Activated naive CD4-positive, alpha-beta T cell treated with anti-CD3 and anti-CD28 coated beads, Interleukin-2, amount 50 U/mL, for 72 hours (primary cell): ENCODE measurements around the gene NXN. TPM values are rescaled to one million over a fixed set of nuclear protein-coding genes. Genes with fewer than 3 reads are reported as not detected.
"Not testable (repeated sequence)": the region's sequence is repeated elsewhere in the genome, so short reads cannot be mapped to it uniquely, and the experiment has no call there.

Source experiments
- ATAC-seq, 2 donors: fragments of 150-1000 bp; cut with Tn5 transposase; 2 replicates each; pipeline ENCODE4 v1.10.0; 2021; ENCODE audit warnings: mild to moderate bottlenecking in 2 of 2, moderate library complexity in 2 of 2
- DNase-seq, 2 donors: peaks; one replicate each; pipeline ENCODE4 v3.0.0; 2021 to 2022; ENCODE audit warnings: low spot score in 2 of 2
- H3K27ac Mint-ChIP-seq, 2 donors: one replicate each; pipeline ENCODE4 v1.8.0; 2022; ENCODE audit warnings: mild to moderate bottlenecking in 2 of 2, mixed read lengths in 2 of 2
- H3K36me3 Mint-ChIP-seq, 2 donors: one replicate each; pipeline ENCODE4 v1.8.0; 2022; ENCODE audit warnings: mixed read lengths in 2 of 2
- H3K9me3 Mint-ChIP-seq, 2 donors: one replicate each; pipeline ENCODE4 v1.8.0; 2022; ENCODE audit warnings: mixed read lengths in 2 of 2
- total RNA-seq, 2 donors: library from RNA; stranded (reverse); gene quantifications; one replicate each; pipeline ENCODE4 v1.2.3, GENCODE V29; 2022

The NXN gene
- total RNA-seq, 2 donors from 2014 or later, result 0.39 to 0.80 TPM

DNA sequence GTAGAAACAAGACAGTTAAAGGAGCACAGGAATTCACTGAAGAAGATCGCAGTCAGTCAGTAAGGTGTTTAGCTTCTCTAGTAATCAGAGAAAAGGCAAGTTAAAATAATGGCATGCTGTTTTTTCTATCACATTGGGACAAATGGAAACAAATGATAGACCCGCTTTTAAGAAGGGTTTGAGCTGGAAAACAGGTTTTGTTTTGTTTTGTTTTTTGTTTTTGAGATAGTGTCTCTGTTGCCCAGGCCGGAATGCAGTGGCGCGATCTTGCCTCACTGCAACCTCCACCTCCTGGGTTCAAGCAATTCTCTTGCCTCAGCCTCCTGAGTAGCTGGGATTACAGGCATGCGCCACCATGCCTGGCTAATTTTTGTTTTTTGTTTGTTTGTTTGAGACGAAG, 193.7 kb downstream of the NXN start:
- H3K36me3 Mint-ChIP-seq, result peaks cover 21 to 28% of the 10 kb centered on the region in 2 donors
- not testable (repeated sequence) for H3K27ac Mint-ChIP-seq, DNase-seq, ATAC-seq, H3K9me3 Mint-ChIP-seq

DNA sequence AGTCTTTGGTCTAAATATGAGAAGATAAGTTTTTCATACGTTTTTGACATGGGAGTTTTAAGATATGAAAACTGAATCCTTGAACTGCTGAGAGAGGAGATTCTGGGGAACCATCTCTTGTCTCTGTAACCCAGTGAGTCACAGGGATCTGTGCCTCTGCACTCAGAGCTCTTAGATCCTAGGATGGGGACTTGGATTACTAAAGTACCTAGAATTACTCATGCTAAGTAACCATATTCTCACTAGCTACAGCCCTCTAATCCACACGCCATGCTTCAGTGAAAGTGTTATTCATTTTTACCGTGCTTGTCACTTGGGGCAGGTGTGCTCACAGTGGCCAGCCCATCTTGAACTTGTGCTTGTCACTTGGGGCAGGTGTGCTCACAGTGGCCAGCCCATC, 195.4 kb downstream of the NXN start:
- ATAC-seq, result peak; percentile 63 to 70
- peak overlapping the region in 1 of 2 donors; percentile 8 for H3K27ac Mint-ChIP-seq
- DNase-seq, result no peak
- peaks cover 20% of the 10 kb centered on the region in 2 donors for H3K36me3 Mint-ChIP-seq
- no peaks in the 10 kb centered on the region for H3K9me3 Mint-ChIP-seq

DNA sequence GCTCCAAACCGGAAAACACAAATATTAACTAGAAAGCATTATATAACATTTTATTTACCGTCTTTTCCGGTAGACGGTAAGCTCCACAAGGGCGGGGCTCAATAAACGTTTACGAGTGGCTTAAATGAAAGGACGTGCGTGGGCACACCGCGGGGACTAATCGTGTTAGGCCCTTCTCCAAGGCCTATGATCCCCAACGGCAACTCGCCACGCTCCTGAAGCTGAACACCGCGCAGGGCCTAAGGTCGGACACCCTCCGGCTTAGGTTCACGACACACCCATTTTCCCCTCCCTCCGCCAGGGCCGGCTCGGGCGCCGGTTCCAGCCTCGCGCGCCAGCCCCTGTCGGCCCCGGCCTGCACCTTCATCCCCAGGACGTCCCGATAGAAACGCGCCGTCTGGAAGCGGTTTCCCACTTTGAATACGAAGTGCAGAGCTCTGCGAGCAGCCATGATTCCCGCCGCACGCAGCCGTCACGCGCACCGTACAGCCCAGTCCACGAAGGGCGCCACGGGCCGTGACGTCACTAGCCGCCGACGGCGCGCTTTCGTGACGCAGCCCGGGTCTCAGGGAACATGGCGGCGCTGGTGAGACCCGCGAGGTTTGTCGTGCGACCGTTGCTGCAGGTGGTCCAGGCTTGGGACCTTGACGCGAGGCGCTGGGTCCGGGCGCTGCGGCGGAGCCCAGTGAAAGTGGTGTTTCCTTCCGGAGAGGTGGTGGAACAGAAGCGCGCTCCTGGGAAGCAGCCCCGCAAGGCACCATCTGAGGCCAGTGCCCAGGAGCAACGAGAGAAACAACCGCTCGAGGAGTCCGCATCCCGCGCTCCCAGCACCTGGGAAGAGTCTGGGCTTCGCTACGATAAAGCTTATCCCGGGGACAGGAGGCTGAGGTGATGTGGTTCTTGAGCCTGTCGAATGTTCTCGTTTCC, 197.5 kb downstream of the NXN start, which contains the start of the genes GLOD4 and MRM3:
Gene GLOD4 (minus strand): TSS at position 476 of the 927 bp plus-strand sequence. CDS start 25 bp downstream, at position 451.
Gene MRM3 (plus strand): TSS at position 549 of the 927 bp plus-strand sequence. CDS start 26 bp downstream, at position 575.
- DNase-seq (peak; percentile 95 to 97), ATAC-seq (peak; percentile 92 to 94)
- peak within 1 kb of the TSS; percentile 93 to 95 for H3K27ac Mint-ChIP-seq
- H3K9me3 Mint-ChIP-seq, result no peaks in the 10 kb centered on the region
- H3K36me3 Mint-ChIP-seq, result peaks cover 20 to 25% of the 10 kb centered on the region in 2 donors

DNA sequence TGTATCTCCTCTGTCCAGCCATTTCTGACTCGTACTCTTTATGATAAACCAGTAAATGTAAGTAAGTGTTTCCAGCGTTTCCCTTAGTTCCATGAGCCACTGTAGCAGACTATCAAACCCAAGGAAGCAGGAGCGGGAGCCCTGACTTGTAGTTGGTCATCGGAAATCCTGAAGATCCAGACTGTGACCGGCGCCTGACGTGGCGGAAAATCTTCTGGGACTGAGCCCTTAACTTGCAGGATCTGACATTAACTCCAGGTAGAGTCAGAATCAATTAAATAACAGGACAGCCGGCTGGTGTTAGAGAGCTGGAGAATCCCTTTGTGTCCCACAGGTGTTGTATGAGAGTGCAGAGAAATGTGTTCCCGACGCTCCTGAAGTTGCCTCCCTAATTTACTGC, 201.5 kb downstream of the NXN start:
- peaks cover 21 to 24% of the 10 kb centered on the region in 2 donors for H3K36me3 Mint-ChIP-seq

DNA sequence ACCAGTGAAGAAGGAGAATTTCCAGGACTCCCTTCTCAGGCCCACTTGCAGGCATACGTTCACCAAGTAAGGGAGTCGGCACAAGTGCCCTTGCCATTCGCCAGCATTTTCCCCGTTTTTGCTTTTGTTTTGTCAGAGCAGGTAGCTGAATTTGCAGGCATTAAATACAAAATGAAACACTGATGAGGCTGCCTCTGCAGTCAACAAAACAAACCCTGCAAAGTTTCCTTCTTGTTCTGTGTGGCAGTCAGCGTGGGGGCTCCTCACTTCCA, 205.3 kb downstream of the NXN start:
- DNase-seq, result no peak
- peak overlapping the region in 1 of 2 donors; percentile 90 for H3K27ac Mint-ChIP-seq
- peaks cover 9 to 32% of the 10 kb centered on the region in 2 donors for H3K36me3 Mint-ChIP-seq
- no peak for ATAC-seq
- no peaks in the 10 kb centered on the region for H3K9me3 Mint-ChIP-seq

More for the DNA sequence above, 201.5 kb downstream of the NXN start:
- ATAC-seq, result no peak
- no peak overlapping the region for H3K27ac Mint-ChIP-seq
- DNase-seq, result no peak
- no peaks in the 10 kb centered on the region for H3K9me3 Mint-ChIP-seq

DNA sequence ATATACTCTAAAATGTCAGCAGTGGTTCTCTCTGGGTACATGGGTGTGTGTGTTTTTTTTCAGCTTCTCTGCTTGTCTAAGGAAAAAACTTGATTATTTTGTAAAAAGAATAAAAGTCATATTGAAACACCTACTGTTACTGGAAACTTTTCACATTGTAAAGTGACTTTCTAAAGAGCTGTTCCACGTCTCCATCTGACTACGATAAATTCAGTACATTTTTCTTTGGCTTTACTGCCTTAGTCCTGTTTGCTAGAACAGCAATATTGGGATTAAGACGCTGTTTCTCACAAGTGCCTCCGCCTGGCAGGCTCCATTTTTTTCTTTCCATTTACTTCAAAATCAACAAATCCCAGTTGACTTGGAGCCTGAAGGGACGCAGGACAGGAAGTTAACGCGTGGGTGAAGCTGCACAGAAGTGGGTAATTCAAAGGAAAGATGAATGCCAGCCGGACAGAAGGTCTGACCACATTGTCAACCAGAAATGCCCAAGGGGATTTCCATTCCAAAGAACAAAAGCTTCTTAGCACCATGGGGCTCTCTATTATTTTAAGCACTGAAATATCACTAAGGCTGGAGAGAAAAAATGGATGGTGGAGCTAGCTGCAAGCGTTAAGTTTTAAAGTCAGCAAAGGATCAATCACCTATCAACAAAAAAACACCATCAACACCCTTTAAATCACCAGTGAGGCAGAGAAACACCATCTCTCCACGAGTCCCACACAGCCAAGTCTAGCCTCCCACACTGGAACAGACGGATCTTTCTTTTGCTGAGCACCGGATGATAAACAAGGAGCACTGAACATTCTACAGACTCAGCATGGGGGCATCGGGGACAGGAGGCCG, 205.9 kb downstream of the NXN start:
- ATAC-seq (peak; percentile 57 to 63), DNase-seq (no peak)
- no peaks in the 10 kb centered on the region for H3K9me3 Mint-ChIP-seq
- peak overlapping the region; percentile 62 to 90 for H3K27ac Mint-ChIP-seq
- H3K36me3 Mint-ChIP-seq, result peaks cover 9 to 37% of the 10 kb centered on the region in 2 donors

DNA sequence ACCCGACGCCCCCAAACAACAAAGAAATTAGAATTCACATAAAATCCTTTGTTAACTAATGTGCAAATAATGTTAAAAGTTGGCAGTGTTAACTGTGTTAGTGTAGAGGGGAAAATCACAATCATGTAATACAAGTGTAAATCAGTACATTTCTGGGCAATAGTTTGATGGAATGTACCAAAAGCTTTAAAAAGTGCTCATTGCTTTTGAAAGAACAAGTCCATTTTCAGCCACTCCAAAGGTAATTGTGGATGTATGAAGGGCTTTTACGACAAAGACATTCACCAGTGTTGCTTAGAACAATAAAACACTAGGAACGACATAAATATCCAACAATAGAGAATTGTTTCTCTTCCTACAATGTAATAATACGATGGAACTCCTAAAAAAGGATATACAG, 206.6 kb downstream of the NXN start:
- ATAC-seq (no peak), DNase-seq (no peak)
- H3K27ac Mint-ChIP-seq, result peak overlapping the region in 1 of 2 donors; percentile 62
- peaks cover 5 to 39% of the 10 kb centered on the region in 2 donors for H3K36me3 Mint-ChIP-seq
- H3K9me3 Mint-ChIP-seq, result no peaks in the 10 kb centered on the region

DNA sequence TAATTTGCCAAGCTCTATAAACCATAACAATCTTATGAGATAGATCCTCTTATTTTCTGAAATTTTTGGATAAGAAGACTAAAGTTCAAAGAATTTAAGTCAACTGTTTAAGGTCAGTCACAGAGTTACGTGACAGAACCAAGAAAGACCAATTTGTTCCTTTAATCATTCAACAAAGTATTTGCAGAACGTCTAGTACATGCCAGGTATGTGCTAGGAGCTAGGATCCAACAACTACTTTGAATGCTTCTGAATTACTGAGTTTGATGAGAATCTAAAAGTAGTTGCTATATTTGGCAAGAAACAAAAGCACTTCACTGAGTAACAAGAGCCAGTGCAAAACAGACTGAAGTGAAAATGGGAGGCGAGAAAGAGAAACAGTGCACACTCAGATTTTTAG, 212.5 kb downstream of the NXN start:
- Mint-ChIP-seq H3K9me3 (no peaks in the 10 kb centered on the region), H3K36me3 (peaks cover 0 to 26% of the 10 kb centered on the region in 2 donors), H3K27ac (no peak overlapping the region)
- DNase-seq, result no peak
- ATAC-seq, result no peak

DNA sequence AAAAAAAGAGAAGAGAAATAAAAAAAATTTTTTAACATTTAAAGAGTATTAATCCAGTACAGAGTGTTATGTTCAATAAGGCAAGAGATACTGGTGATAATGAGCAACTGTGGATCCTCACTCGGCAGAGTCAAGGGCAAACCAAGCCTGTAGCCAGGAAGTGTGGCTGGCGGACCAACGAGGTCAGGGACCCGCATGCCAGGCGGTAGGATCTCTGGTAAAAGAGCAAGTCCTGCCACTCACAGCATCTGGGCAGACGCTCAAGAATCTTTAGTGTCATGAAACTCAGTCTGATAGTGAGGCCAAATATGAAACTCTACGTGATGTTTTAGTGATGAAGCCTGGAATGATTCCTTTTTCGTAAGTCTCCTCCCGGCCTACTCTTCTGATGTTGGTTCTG, 219.2 kb downstream of the NXN start:
- H3K36me3 Mint-ChIP-seq, result peaks cover 0 to 10% of the 10 kb centered on the region in 2 donors
- ATAC-seq (no peak), DNase-seq (no peak)
- peaks cover 0 to 5% of the 10 kb centered on the region in 2 donors for H3K9me3 Mint-ChIP-seq
- H3K27ac Mint-ChIP-seq, result no peak overlapping the region

DNA sequence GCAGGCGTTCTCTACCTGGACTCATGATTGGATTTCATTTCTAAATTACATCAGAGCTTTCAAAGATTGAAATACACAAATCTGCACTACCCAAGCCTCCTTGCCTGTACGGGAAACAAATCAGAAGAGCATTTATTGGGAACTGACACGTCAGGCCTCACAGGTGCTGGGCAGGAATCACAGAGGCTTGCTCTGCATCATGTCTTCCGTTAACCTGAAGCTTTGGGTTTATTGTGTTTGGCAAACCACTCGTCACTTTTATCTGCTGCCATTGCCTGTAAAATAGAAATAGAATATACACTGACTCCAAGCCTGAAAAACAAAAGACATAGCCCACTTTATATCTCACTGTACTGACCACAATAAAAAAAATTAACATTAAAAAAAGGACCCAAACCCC, 219.6 kb downstream of the NXN start:
- no peak for ATAC-seq
- peaks cover 0 to 13% of the 10 kb centered on the region in 2 donors for H3K36me3 Mint-ChIP-seq
- DNase-seq, result no peak
- H3K9me3 Mint-ChIP-seq, result peaks cover 0 to 5% of the 10 kb centered on the region in 2 donors
- H3K27ac Mint-ChIP-seq, result no peak overlapping the region

DNA sequence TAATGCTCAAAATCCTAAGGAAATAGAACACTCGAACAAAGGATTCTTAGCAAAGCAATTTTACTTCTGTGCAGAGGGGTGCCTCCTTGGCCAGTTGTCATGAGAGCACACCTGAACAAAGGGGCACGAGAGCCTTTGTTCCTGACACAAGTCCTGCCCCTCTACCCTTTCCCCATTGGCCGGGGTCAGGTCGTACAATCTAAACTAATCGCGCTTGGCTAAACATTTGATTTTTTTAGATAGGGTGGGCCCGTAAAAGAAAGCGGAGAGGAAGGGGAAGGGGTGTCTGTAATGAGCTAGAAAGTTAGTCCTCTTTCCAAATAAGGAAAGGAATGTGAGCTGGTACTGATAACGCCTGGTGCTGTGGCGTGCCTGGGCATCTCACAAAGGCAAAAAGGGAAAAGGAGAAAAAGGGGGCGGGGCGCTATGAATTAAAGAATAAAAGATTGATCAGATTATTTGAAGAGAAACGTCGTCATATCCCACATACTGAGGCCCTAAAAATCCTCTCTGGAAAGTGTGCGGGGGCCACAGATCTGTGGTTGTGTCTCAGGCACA, 223.5 kb downstream of the NXN start:
- peaks cover 7 to 19% of the 10 kb centered on the region in 2 donors for H3K36me3 Mint-ChIP-seq
- H3K27ac Mint-ChIP-seq, DNase-seq, ATAC-seq, H3K9me3 Mint-ChIP-seq: not testable (repeated sequence)

DNA sequence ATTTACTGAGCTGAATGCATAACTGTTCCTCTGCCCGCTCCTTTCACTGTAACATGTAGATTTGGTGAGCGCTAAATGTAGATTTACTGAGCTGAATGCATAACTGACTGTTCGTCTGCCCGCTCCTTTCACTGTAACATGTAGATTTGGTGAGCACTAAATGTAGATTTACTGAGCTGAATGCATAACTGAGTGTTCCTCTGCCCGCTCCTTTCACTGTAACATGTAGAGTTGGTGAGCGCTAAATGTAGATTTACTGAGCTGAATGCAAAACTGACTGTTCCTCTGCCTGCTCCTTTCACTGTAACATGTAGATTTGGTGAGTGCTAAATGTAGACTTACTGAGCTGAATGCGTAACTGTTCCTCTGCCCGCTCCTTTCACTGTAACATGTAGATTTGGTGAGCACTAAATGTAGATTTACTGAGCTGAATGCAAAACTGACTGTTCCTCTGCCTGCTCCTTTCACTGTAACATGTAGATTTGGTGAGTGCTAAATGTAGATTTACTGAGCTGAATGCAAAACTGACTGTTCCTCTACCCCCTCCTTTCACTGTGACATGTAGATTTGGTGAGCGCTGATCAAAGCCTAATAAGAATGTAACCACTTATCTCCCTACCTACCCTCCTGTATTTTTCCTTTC, 224.1 kb downstream of the NXN start:
- H3K27ac Mint-ChIP-seq, H3K9me3 Mint-ChIP-seq, ATAC-seq, DNase-seq: not testable (repeated sequence)
- H3K36me3 Mint-ChIP-seq, result peaks cover 9 to 25% of the 10 kb centered on the region in 2 donors

DNA sequence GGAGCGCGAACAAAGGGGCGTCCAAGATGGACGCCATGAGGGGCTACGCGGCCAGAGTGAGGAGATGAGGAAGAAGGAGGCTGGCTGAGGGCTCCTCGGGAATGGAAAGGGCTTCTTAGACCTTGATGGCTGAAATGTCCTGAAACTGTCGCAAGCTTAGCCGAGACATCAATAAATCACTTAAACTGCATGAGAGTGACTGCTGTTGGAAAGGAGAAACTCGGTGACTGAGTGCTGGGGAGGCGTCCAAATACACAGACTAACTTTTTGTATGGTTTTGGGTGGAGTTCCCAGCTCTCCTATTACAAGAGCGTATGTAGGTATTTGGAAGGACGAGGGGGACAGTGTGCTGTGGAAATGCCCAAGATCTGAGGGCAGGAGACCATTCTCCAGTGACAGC, 226.2 kb downstream of the NXN start:
- H3K27ac Mint-ChIP-seq, result peak overlapping the region in 1 of 2 donors; percentile 60
- ATAC-seq (no peak), DNase-seq (no peak)
- H3K9me3 Mint-ChIP-seq, result peaks cover 0 to 16% of the 10 kb centered on the region in 2 donors
- H3K36me3 Mint-ChIP-seq, result peaks cover 9 to 42% of the 10 kb centered on the region in 2 donors

DNA sequence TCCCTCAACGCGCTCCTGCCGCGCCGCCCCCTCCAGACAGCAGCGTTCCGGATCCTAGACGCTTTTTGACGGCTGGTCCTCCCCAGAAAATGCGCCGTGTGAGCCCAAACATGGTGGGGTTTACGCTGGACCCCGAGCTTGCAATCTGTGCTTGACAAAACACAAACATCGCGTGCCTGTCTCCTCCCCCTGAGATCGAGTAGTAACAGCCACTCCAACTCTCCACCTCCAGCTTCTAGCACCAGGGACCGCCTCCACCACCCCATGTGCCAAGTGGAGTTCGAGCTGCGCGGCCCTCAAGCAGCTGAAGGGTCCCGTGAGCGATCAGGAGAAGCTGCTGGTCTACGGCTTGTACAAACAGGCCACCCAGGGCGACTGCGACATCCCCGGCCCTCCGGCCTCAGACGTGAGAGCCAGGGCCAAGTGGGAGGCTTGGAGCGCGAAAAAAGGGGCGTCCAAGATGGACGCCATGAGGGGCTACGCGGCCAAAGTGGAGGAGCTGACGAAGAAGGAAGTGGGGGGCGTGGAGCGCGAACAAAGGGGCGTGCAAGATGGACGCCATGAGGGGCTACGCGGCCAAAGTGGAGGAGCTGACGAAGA, 226.9 kb downstream of the NXN start:
- DNase-seq (peak in 1 of 2 donors; percentile 20), ATAC-seq (peak; percentile 1 to 2)
- Mint-ChIP-seq H3K27ac (peak overlapping the region; percentile 90 to 98), H3K36me3 (peaks cover 14 to 49% of the 10 kb centered on the region in 2 donors), H3K9me3 (peaks cover 0 to 22% of the 10 kb centered on the region in 2 donors)

DNA sequence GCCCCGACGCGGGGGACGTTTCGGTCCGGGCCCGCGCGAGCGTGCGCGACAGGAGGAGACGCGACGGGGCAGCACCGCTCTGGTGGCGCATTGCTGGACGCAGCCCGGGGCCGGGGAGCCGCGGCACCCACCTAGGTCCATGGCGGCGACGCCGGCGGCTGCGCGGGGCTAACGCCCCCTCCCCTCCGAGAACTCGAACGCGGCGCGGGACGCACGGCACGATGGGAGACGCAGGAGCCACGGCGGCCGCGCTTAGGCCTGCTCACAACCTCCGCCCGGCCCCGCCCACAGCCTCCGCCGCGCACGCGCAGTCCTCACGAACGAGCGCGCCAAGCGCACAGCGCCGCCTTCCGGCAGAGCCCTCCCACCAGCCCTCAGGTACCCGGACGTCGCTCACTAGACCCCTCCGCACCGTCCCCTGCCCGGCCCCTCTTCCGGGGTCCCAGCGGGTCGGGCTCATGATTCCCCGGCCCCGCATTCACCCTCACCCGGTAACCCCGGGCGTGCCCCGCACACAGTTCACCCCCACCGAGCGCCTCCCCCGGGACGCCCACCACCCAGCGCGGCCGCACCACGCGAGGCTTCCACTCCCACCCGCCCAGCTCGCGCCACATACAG, 227.5 kb downstream of the NXN start, which contains the start of gene GEMIN4:
Gene GEMIN4 (minus strand): TSS at position 263 of the 618 bp plus-strand sequence. CDS start 122 bp downstream, at position 141.
- peak; percentile 96 to 100 for DNase-seq
- peak within 1 kb of the TSS; percentile 90 to 99 for H3K27ac Mint-ChIP-seq
- H3K9me3 Mint-ChIP-seq, result peaks cover 0 to 22% of the 10 kb centered on the region in 2 donors
- peak; percentile 87 to 89 for ATAC-seq
- H3K36me3 Mint-ChIP-seq, result peaks cover 15 to 51% of the 10 kb centered on the region in 2 donors
